Nephron progenitor cell (in vitro differentiated cells): ENCODE results near the gene TNNC1.

ENCODE experiments used
- DNase-seq: peaks from one replicate; pipeline ENCODE4 v3.0.0; 2021
- H3K27ac Mint-ChIP-seq: 2 replicates; pipeline ENCODE4 v1.8.0; 2021; ENCODE audit warnings: mild to moderate bottlenecking, moderate library complexity, mixed read lengths
- H3K27me3 Mint-ChIP-seq: 2 replicates; pipeline ENCODE4 v1.8.0; 2021; ENCODE audit warnings: mild to moderate bottlenecking, low read depth, mixed read lengths; ENCODE audit not compliant: poor library complexity
- H3K36me3 Mint-ChIP-seq: 2 replicates; pipeline ENCODE4 v1.8.0; 2021; ENCODE audit warnings: low read depth, mixed read lengths
- H3K4me1 Mint-ChIP-seq: 2 replicates; pipeline ENCODE4 v1.8.0; 2021; ENCODE audit warnings: mixed read lengths
- H3K4me3 Mint-ChIP-seq: 2 replicates; pipeline ENCODE4 v1.8.0; 2021; ENCODE audit warnings: mild to moderate bottlenecking, moderate library complexity, mixed read lengths
- H3K9me3 Mint-ChIP-seq: 2 replicates; pipeline ENCODE4 v1.8.0; 2021; ENCODE audit warnings: mild to moderate bottlenecking, moderate library complexity, mixed read lengths
- CTCF ChIP-seq: fragments of 200-600 bp; sonication (generic); IDR thresholded peaks from 2 replicates; pipeline ENCODE4 v1.5.0; 2021; ENCODE audit warnings: antibody characterized with exemption

The TNNC1 gene

GRCh38 chr3:52407779-52408178 is 46.1 kb downstream of the TNNC1 start:
- DNase-seq: no peak
- no peak for TF ChIP-seq CTCF
- H3K27ac Mint-ChIP-seq: peak overlapping the region; percentile 32

GRCh38 chr3:52406791-52407510 is 46.9 kb downstream of the TNNC1 start:
- Mint-ChIP-seq H3K9me3 (no peaks in the 10 kb centered on the region), H3K4me3 (no peak overlapping the region), H3K27ac (peak overlapping the region; percentile 69), H3K36me3 (peaks cover 47% of the 10 kb centered on the region), H3K4me1 (peaks cover 29% of the 10 kb centered on the region), H3K27me3 (peaks cover 3% of the 10 kb centered on the region)
- no peak for TF ChIP-seq CTCF
- no peak for DNase-seq

More at GRCh38 chr3:52407779-52408178, 46.1 kb downstream of the TNNC1 start:
- Mint-ChIP-seq H3K9me3 (no peaks in the 10 kb centered on the region), H3K4me3 (peak overlapping the region; percentile 95), H3K36me3 (peaks cover 42% of the 10 kb centered on the region), H3K27me3 (peaks cover 3% of the 10 kb centered on the region), H3K4me1 (peaks cover 36% of the 10 kb centered on the region)

- Mint-ChIP-seq H3K27me3 (peaks cover 3% of the 10 kb centered on the region), H3K4me3 (no peak overlapping the region), H3K9me3 (no peaks in the 10 kb centered on the region), H3K36me3 (peaks cover 47% of the 10 kb centered on the region), H3K4me1 (peaks cover 22% of the 10 kb centered on the region), H3K27ac (no peak overlapping the region)
- TF ChIP-seq CTCF: no peak
- DNase-seq: no peak
Measured at GRCh38 chr3:52406231-52406661, 47.6 kb downstream of the TNNC1 start.

DNA sequence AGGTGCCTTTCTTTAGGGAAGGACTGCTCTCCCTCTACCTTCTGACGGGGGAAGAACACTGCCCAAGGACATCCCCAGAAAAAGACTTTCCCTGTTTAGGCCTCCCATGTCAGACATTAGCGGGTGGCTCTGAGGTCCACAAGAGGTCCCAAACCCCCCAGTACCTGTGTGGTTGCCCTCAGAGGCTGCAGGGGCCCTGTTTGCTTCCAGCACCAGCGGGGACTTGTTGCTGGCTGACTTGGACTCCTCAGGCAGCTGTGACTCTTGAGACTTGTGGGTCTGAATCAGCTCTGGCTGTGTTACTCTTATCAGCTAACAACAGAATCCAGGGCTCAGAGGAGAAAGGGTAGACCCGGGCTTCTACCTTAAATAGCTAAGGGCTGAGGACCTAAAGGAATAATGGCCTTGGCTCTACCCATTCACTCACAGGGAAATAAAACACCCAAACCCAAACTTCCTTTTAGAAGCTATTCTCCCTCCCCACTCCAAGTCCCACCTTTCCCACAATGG is 48.2 kb downstream of the TNNC1 start:
- Mint-ChIP-seq H3K9me3 (no peaks in the 10 kb centered on the region), H3K27me3 (no peaks in the 10 kb centered on the region), H3K27ac (no peak overlapping the region), H3K36me3 (peaks cover 47% of the 10 kb centered on the region), H3K4me1 (peaks cover 17% of the 10 kb centered on the region), H3K4me3 (no peak overlapping the region)
- DNase-seq: no peak
- no peak for TF ChIP-seq CTCF

DNA sequence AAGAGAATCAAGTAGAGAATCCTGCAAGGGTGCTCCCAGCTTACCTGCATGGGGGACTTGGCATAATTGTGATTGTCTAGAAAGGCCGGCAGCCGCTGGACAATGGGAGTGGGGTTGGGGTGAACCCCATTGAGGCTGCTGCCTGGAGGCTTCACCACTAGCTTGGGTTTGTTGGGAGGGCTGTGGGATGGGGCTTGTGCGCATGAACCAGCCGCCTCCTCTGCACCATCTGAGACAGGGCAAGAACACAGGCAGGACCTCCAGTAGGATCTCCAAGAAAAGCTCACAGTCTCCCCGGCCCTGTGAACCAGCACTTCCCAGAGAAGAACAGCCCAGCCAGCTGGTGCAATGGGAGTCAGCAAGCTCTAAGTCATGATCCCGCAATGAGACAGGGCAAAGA is 48.8 kb downstream of the TNNC1 start:
- Mint-ChIP-seq H3K27me3 (no peaks in the 10 kb centered on the region), H3K4me3 (no peak overlapping the region), H3K36me3 (peaks cover 47% of the 10 kb centered on the region), H3K4me1 (peaks cover 17% of the 10 kb centered on the region), H3K9me3 (no peaks in the 10 kb centered on the region), H3K27ac (no peak overlapping the region)
- TF ChIP-seq CTCF: no peak
- DNase-seq: no peak

DNA sequence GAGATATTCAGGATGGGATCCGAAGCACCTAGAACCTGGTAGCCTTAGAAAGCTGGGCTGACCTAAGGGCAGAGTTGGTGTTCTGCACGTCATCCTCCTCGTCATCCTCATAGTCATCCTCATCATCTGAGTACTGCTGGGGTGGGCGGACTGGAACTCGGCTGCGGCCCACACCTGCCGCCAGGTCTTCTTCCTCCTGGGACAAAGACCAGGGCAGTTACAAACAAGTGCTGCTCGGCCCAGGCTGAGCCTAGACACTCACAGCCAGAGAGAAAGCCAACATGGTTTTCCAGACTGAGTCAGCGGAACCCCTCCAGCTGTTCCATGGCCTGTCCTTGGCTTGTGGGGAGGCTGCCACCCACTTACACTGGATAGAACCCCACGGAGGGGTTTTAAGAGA is 49.5 kb downstream of the TNNC1 start:
- H3K4me1 Mint-ChIP-seq: peaks cover 15% of the 10 kb centered on the region
- peaks cover 47% of the 10 kb centered on the region for H3K36me3 Mint-ChIP-seq
- DNase-seq: no peak
- H3K27me3 Mint-ChIP-seq: no peaks in the 10 kb centered on the region
- no peaks in the 10 kb centered on the region for H3K9me3 Mint-ChIP-seq
- no peak overlapping the region for H3K4me3 Mint-ChIP-seq
- TF ChIP-seq CTCF: no peak
- H3K27ac Mint-ChIP-seq: no peak overlapping the region
